HepG2 (cell line): ENCODE data around the gene NCOA5. TPM values are rescaled to one million over a fixed set of nuclear protein-coding genes. Genes with fewer than 3 reads are reported as not detected.

Source experiments
- ARNT2 ChIP-seq: sonication (generic); formaldehyde crosslinking; IDR thresholded peaks from 2 replicates; pipeline ENCODE4 v1.8.0; 2022; ENCODE audit warnings: mild to moderate bottlenecking, low read depth, missing genetic modification reagents, moderate library complexity
- ATF1 ChIP-seq: IDR thresholded peaks from 2 replicates; pipeline ENCODE4 v1.6.1; 2016; ENCODE audit warnings: mild to moderate bottlenecking, control low read depth
- BCL6 ChIP-seq: IDR thresholded peaks from 2 replicates; pipeline ENCODE4 v1.6.1; 2016; ENCODE audit warnings: missing genetic modification reagents, missing compliant biosample characterization
- EEA1 ChIP-seq: sonication (generic); formaldehyde crosslinking; IDR thresholded peaks from 2 replicates; pipeline ENCODE4 v1.5.1; 2020; ENCODE audit warnings: mild to moderate bottlenecking, missing genetic modification reagents, borderline replicate concordance
- MTERF4 ChIP-seq: sonication (generic); formaldehyde crosslinking; IDR thresholded peaks from 2 replicates; pipeline ENCODE4 v1.8.0; 2023; ENCODE audit warnings: mild to moderate bottlenecking, missing genetic modification reagents
- PHF8 ChIP-seq: sonication (generic); formaldehyde crosslinking; IDR thresholded peaks from 2 replicates; pipeline ENCODE4 v1.5.0; 2020; ENCODE audit warnings: missing genetic modification reagents
- SKI ChIP-seq: fragments of 450-650 bp; IDR thresholded peaks from one replicate; pipeline ENCODE4 v1.6.1; 2018; ENCODE audit warnings: mild to moderate bottlenecking; ENCODE audit not compliant: partially characterized antibody
- SP1 ChIP-seq, 2 experiments: fragments of 450-650 bp in 1 of 2; sonication (generic) in 1 of 2; formaldehyde crosslinking in 1 of 2; IDR thresholded peaks; 2 replicates each; pipeline versions ENCODE4 v1.4.0 to v1.6.1; 2016 to 2020; ENCODE audit warnings: missing genetic modification reagents in 1 of 2
- TAF1 ChIP-seq: sonication (generic); formaldehyde crosslinking; IDR thresholded peaks from 2 replicates; pipeline ENCODE4 v1.4.0; 2020; ENCODE audit warnings: missing genetic modification reagents
- TFDP2 ChIP-seq: sonication (generic); formaldehyde crosslinking; IDR thresholded peaks from 2 replicates; pipeline ENCODE4 v1.4.0; 2020; ENCODE audit warnings: missing genetic modification reagents
- THAP11 ChIP-seq: IDR thresholded peaks from 2 replicates; pipeline ENCODE4 v1.6.1; 2016; ENCODE audit warnings: missing biosample characterization, missing genetic modification reagents
- UBTF ChIP-seq: sonication (generic); formaldehyde crosslinking; IDR thresholded peaks from 2 replicates; pipeline ENCODE4 v1.4.0; 2020; ENCODE audit warnings: mild to moderate bottlenecking, missing genetic modification reagents
- ZBTB25 ChIP-seq: IDR thresholded peaks from 2 replicates; pipeline ENCODE4 v1.6.1; 2018; ENCODE audit warnings: missing genetic modification reagents
- ZNF577 ChIP-seq: sonication (generic); formaldehyde crosslinking; IDR thresholded peaks from 2 replicates; pipeline ENCODE4 v1.4.0; 2020; ENCODE audit warnings: mild to moderate bottlenecking, low read depth, missing genetic modification reagents, borderline replicate concordance
- ZNF609 ChIP-seq: sonication (generic); formaldehyde crosslinking; IDR thresholded peaks from 2 replicates; pipeline ENCODE4 v1.4.0; 2020; ENCODE audit warnings: mild to moderate bottlenecking, missing genetic modification reagents, borderline replicate concordance
- ZNF737 ChIP-seq: sonication (generic); formaldehyde crosslinking; IDR thresholded peaks from 2 replicates; pipeline ENCODE4 v1.5.0; 2020; ENCODE audit warnings: missing genetic modification reagents, mild to moderate bottlenecking, borderline replicate concordance
- ZNF775 ChIP-seq: sonication (generic); formaldehyde crosslinking; IDR thresholded peaks from 2 replicates; pipeline ENCODE4 v1.4.0; 2020; ENCODE audit warnings: missing genetic modification reagents, mild to moderate bottlenecking, moderate library complexity, borderline replicate concordance
- polyA plus RNA-seq, 8 experiments: library from polyadenylated mRNA; depleted of rRNA in 3 of 8; stranded (reverse) in 7 of 8; unstranded in 1 of 8; fragments of >200 nt; fragmentation: Illumina TruSeq in 4 of 8; extraction: Trizol in 4 of 8; gene quantifications; 2 replicates each; pipeline versions ENCODE4 v1.2.1 to v1.2.3, GENCODE V29; 2011 to 2016; ENCODE audit warnings: low read depth in 4 of 8, missing spikeins in 1 of 8, mixed read lengths in 1 of 8; ENCODE audit not compliant: insufficient read depth in 1 of 8
- total RNA-seq, 5 experiments: library from RNA; depleted of rRNA; stranded (reverse); fragments of >200 nt; fragmentation: Illumina TruSeq; extraction: Trizol; gene quantifications; 2 replicates each; pipeline ENCODE4 v1.2.3, GENCODE V29; 2016; ENCODE audit warnings: low read depth in 1 of 5

NCOA5 gene
- total and polyA plus RNA-seq, 2 of the 13 experiments (the other 11 are each of a cell fraction or from before 2014, with no cell fraction given): 16.5 to 28.4 TPM

- TF ChIP-seq ZNF609 (no peak), MTERF4 (CRISPR knock-in tag) (no peak), ATF1 (CRISPR knock-in tag) (no peak), ZNF775 (CRISPR knock-in tag) (no peak), TAF1 (CRISPR knock-in tag) (peak; percentile 50; the same call in 1 of the 2 replicates), ZBTB25 (CRISPR knock-in tag) (no peak), THAP11 (CRISPR knock-in tag) (no peak), ARNT2 (CRISPR knock-in tag) (no peak), UBTF (CRISPR knock-in tag) (0 out of 2 replicates have a peak, but pooled peaks have one; percentile 21), BCL6 (CRISPR knock-in tag) (no peak), ZNF737 (CRISPR knock-in tag) (no peak), ZNF577 (CRISPR knock-in tag) (no peak), PHF8 (CRISPR knock-in tag) (peak; percentile 82), TFDP2 (peak; percentile 29; the same call in 1 of the 2 replicates), SKI (no peak), SP1 (IDR thresholded peaks at IDR 0.05) (no peak), SP1 (CRISPR knock-in tag; IDR thresholded peaks at IDR 0.05) (peak; percentile 81), EEA1 (CRISPR knock-in tag) (no peak)
These were observed 28.1 kb upstream of the NCOA5 start, which contains the start of gene CD40 (continued) for GRCh38 chr20:46117704-46118467.
